IPS-NIHi7 (cell line): ENCODE data around the gene MUSTN1.

Experiments used
- DNase-seq: peaks from one replicate; pipeline ENCODE4 v3.0.0; 2012; ENCODE audit warnings: mixed read lengths; ENCODE audit errors: extremely low spot score

MUSTN1 gene

DNA sequence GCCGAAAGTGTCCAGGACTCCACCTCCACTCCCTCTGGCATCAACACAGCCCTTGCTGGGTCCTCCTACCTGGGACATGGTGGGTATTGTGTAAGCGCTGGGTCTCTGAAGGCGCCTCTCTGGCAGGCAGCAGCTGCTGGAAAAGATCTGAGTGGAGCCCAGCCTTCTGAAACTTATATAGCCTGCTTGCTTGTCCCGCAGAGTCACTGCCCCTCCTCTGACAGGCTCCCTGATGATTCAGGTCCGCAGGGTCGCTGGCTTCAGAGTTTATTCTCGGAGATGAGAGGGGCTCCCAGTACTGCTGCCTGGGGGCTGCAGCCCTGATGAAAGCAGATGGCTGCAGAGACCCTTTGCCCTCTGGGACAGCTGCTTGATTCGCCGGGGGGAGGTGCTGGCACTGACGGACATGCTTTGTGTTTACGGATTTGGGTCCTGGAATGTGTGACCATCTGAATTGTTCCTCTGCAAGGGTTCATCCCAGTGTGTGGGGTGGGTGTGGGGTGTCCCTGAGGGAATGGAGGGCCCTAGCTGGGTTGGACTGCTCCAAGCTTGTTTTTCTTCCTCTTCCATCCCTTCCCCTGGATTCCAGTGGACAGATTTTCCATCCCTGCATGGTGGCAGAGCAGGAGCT, at the start of gene MUSTN1:
TSS of gene MUSTN1 (minus strand) at position 149 of the 631 bp plus-strand sequence. CDS start at position 78, 71 bp downstream.
- DNase-seq, result no peak

DNA sequence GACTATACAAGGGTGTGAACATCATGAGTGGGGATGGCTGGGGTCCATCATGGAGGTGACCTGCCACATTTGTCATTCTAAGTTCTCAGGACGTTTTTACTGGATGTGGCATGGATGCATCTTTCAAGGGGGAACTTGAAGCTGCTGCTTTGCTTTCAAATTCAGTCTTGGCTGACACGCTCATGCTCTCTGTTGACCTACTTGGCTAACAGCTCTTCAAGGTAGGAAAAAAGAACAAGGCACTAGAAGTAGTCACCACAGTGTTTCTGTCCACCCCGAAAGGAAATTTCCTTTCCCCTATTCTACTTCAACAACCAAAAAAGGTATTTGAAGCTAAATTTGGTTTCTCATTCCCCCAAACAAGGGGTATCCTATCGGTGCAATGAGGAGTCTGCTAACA, 47.6 kb upstream of the MUSTN1 start:
- no peak for DNase-seq

DNA sequence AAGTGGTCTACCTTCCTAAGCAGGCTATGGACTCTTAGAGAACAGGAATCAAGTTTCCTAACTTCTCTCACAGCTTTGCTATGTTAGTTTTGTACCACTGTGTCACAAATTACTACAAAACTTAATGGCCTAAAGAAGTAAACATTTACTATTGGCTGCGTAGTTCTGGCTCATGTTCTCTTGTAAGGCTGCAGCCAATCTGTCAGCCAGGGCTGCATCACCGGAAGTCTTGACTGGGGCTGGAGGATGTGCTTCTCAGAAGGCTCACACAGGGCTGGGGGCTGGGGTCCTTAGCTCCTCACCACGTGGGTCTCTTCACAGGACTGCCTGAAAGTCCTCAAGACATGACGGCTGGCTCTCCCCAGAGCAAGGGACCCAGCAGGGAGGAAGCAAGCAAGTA, 47.1 kb upstream of the MUSTN1 start:
- DNase-seq, result no peak

DNA sequence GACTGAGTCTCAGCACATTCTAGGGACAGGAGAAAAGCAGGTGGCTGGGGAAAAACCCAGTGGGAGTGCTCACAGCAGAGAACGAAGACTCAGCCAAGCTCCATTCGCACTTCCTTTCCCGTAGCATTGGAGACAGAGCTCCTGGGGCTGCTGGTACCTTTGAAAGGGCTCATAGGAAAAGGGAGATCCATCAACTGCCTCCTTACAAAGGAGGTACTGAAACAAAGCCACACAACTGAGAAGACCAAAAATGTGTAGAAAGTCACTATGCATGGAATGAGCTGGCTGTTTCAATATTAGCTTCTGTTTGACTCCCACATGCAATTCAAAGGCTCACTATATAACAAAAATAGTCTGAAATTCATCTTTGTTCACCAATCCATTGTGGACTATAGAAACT, 45.7 kb upstream of the MUSTN1 start:
- DNase-seq, result no peak

DNA sequence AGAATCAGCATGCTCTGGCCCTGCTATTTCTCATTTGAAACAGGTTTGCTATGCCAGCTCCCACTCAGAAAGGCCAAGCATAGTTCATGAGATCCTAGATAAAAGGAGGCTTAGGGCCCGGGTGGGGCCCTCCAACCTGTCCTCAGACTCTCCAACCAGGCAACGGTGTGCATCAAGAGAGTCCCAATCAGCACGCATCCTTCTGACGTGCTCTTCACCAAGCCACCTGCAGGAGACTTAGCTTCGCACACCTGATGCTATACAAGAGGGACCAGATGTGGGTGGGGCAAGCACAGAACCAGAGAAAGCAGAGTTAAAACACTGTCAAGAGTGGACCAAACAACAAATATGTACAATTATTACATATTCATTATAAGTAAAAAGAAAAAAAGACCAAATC, 45.2 kb upstream of the MUSTN1 start:
- DNase-seq, result no peak

DNA sequence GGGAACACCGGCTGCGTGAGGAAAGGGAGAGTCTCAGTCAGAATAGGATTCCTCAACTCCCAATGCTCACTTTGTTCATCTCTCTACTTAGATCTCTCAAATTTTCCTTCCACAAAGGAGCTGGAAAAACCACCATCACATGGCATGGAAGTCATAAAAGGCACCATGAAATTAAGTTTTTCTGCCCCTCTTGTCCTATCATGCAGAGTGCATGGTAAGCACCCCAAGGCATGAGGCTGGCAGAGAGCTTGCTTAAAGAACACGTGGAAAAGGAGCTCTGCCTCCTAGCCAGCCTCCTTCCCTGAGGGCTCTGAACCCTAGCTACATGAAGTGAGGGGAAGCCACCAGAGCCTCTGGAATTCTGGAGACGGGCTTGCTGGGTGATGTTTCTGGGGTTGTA, 44.8 kb upstream of the MUSTN1 start:
- DNase-seq, result no peak

DNA sequence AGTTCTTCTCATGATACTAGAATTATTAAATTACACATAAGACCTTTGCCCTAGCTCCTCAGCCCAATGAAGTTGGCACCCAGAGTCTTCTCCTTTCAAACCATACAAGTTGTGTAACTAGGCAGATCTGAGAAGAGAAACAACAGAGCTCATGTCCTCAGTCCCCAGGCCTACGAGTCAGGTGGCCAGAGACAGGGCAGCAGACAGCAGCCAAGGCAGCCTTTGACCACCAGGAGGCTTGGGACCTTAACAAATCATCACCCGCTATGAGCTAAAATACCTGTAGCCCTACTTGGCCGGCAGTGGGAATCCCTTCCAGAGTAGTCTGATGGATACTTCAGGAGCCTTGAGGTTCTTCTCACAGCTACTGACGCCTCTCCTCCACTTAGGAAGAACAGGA, 44.3 kb upstream of the MUSTN1 start:
- peak; percentile 53 for DNase-seq

DNA sequence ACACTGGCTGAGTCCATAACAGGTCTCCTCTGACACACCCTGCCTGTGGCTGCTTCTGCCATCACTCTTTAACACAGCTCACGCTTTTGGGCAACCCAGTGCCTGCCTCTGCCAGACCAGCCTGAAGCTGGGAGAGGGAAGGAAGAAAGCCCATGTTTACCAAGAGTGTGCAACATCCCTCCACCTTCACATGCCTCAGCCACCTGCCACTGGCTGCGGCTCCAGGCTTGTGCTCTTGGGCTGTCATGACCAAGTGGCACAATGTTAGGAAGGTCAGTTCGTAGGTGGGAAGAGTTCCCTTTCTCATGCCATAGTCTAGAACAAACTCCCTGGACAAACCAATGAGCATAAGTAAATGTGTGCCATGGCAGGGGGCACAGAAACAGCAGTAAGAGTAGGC, 42.3 kb upstream of the MUSTN1 start:
- DNase-seq, result no peak

DNA sequence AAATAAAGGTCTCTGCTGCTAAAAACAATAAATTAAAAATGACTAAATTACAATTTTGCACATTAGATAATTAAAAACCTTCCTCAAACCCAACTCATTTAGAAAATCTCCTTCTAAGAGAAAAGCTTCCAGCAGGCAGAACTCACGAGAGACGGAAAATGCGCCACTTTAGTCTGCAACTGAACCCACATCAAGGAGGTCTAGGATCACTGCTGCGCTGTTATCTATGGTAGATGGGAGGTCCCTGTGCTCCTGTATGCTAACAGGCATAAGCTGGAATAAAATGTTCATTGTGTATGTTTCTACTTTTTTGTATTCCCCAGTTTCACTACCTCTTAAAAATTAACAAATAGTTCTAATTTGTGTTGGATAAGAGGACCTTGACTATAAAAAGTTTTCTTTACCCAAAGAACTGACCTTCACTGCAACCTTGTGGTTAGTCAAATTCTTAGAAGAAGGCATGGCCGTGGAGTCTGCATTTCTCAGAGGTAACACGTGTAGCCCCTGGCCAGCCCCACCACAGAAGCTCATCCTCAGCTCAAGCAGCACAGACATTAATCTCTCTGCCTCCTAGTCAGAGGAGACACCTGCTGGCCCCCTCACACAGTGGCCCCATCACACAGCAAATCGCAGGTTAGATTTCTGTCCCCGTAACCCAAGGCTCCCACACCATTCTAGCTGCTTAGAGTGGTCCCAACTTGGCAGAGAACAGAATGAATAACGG, 40.2 kb upstream of the MUSTN1 start:
- DNase-seq, result no peak

DNA sequence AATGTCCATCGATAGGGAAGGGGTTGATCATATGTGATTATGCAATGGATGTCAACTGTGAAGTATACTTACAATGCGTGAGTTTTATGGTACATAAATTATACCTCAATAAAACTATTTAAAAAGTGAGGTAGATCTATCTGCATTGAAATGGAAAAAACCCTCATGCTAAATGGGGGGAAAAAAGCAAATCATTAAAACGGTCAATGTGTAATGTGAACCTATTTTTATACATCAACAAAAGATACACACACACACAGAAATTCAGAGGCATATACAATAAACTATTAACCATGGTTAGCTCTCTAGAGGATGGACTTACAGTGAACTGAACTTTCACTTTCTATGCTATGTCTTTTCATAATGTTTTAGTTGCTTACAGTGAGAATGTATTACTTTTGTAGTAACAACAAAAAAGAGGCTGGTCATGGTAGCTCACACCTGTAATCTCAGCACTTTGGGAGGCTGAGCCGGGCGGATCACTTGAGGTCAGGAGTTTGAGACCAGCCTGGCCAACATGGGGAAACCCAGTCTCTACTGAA, 39.4 kb upstream of the MUSTN1 start:
- no peak for DNase-seq

DNA sequence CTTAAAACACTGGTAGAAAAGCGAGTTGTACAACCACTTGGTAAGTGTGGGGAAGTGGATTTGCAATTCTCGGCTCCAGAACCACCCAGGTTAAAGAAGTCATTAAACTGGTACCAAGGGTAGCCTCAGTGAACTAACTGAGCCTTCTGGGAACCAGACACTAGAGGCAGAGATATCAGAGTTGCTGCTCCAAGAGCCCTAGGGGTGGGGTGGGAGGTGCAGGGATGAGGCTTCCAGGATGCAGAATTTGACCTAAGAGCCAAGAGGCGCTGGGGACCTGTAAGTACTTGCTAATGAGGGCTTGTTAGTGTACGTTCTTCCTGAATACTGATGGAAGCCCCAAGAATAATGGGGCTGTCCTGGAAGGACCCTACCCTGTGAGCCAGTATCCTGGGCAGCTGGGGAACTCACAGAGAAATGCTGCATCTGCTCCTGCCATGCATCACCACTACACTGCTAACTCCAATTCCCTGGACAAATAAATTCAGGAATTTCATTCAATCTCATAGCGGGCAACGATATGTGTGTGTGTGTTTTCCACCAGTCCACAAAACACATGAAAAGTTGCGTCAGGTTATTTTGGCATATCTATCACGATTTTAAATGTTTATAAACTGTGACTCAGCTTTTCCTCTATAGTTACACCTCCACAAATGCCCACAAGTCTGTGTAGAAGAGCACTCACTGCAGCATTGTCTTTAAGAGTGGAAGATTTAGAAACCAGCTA, 38.8 kb upstream of the MUSTN1 start:
- DNase-seq, result no peak

DNA sequence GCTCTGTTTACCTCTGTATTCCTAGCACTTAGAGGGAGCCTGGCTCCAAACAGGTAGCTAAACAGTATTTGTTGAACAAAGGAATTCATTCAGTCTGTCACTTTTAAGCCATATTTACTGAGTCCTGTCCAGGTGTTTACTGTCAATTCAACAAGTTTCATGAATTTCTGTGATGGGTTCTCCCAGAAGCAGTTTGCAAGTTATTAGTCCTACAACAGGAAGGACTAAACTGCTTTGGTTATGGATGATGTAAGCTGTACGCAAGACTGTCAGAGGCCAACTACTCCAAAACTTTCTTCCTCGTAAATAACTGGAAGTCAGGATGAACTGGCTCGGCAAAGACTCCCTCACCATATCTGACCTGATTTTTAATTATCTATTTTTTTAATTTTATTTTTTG, 37.4 kb upstream of the MUSTN1 start:
- DNase-seq, result no peak

DNA sequence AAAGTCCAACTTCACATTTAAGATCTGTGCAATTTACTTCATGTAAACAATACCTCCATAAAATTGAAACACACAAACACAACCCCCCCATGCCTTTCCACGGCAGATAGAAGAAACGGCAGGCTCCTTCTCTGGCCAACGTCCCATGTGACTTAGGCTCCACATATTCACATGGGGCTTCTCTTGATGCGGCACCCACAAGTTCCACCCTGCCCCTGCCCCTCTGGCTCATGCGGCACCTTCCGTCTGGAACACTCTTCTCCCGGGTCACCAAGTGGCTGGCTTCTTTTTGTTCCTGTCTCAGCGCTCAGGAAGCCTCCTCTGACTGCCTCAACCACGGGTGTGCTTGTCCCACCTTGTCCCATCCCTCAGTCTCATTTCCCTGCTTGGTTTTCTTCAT, 36.9 kb upstream of the MUSTN1 start:
- no peak for DNase-seq

DNA sequence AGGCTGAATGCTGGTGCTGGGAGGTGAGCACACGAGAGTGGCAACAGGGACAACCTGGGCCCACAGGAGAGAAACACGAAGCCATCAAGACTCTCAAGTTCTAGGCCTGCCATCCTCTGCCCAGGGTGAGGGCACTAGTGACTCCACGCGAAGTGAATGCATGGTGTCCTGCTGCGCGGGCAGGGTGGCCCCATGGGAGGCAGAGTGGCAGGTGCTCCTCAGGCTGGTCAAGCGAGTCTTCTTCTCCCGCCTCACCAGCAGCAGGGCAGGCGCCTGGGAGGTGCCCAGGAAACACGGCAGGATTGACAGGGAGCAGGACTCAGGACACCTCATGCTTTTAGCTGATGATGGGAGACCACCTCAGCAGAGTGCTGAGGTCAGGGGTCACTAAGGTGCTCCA, 35.7 kb upstream of the MUSTN1 start:
- DNase-seq, result no peak

DNA sequence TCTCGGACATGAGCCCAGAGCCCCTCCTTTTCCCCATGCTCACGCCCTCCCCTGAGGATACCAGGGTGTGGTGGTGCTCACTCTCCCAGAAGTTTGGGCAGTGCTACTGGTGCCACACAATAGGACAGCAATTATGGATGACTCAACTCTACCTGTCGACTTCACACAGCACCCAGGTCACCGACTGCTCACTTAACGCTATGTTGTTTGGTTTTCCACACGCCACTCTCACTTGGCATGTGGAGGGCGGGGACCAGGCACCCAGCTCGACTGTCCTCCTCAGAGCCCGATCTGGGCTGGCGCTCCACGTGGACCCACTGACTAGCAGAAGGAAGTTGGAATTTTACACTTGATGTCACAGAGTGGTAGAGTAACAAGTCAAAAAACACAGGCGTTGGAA, 31.6 kb upstream of the MUSTN1 start:
- DNase-seq, result no peak

DNA sequence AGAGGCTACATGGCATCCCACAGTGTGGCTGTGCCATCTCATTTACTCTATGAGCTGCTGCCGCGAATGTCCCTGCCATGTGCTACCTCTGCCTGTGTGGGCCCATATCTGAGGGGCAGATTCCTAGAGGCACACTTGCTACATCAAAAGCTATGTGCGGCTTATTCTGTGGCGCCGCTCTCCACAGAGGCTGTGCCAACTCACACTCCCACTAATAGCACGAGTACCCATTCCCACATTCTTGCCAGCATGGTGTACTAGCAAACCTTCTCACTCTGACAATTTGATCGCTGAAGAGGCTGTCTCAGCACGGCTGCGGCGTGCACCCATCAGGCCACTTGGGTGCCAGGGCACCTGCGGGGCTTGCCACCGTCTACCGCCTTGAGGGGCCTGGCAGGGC, 31.2 kb upstream of the MUSTN1 start:
- DNase-seq, result no peak

DNA sequence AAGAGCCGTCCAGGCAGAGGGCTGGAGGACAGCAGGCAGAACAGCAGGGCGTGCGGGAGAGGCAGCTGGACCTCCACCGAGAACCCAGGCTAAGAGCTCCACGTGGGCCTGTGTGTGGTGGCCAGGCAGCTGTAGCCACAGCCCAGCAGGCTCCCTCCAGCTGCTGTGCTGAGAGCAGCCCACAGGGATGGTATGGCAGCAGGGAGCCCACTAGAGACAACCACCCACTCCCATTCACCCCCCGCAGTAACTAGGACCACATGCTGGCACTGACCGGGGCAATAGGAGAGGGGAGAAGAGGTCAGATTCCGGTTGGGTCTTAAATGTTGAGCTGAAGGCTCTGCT, 25.6 kb upstream of the MUSTN1 start:
- no peak for DNase-seq

DNA sequence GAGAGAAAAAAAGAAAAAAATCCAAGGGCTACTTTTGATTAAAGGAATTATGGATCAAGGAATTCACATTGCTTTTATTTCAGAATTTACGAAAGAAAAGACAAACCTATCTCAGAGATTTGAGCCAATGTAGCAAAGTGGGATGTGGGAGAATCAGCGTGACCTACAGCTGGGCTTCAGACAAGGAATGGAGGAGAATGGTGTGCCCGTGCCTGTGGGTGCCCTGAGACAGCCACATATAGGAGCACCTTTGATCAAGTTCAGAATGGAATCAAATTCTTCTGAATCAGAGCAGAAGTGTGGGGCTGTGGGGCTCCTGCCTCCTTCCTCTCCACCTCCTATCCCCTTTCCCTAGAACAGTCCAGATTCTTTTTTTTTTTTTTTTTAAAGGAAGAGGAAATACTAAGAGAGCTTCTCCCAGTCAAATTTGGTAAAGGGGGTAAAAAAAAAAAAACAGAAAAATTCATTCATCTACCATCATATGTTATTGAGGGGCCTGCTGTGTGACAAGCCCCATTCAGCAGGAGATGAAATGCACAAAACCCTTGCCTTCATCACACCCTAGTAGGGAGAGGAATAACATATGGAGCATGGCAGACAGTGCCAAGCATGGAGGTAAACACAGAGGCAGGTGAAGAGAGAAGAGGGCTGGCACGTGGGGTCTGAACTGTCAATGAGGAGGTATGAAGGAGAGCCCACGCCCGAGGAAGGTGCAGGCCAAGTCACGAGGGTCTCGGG, 25.0 kb upstream of the MUSTN1 start:
- no peak for DNase-seq

DNA sequence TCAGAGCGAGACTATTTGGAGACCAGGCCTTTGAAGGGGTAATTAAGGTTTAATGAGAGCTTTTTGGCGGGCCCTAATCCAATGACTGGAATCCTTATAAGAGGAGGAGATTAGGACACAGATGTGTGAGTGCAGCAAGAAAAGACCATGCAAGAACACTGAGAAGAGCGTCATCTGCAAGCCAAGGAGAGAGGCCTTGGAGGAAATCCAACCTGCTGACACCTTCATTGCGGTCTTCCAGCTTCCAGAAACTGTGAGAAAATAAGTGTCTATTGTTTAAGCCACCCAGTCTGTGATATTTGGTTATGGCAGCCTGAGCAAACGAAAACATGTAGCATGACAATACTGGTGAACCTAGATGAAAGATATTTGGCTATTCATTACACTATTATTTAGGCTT, 23.0 kb upstream of the MUSTN1 start:
- no peak for DNase-seq

DNA sequence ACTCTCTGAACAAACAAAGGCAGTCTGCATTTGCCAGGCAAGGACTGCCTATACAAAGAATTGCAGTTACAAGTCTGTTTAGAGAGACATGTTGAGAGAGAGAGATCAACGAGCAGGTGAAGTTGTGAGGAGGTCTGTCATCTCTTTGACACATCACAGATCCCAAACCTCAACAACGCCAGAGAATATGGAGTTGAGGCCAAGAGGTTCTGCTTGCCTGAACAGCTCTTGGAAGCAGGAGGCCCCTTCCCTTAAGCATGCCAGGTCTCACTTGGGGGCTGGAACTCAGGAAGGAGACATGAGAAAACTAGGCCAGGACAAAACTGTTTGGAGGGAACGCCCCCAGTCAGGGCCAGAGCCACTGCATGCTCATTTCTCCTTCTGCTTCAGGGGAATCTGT, 22.3 kb upstream of the MUSTN1 start:
- DNase-seq, result no peak

DNA sequence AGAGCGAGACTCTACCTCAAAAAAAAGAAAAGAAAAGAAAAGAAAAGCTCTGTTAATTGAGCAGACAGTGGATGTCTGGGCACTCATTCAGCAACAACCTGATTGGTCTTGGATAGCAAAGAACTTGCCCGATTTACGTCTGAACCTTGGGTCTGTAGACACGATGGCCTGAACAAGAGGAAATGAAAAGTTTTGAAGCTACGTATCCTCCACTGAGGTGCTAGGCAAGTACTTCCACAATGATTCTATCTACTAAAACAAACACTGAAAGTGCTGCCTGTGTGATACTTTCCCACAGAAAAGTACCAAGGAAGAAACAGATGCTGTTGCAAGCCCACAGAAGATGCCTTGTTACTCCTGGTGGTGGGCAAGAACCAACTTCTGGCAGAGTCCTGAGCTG, 21.8 kb upstream of the MUSTN1 start:
- DNase-seq, result no peak

DNA sequence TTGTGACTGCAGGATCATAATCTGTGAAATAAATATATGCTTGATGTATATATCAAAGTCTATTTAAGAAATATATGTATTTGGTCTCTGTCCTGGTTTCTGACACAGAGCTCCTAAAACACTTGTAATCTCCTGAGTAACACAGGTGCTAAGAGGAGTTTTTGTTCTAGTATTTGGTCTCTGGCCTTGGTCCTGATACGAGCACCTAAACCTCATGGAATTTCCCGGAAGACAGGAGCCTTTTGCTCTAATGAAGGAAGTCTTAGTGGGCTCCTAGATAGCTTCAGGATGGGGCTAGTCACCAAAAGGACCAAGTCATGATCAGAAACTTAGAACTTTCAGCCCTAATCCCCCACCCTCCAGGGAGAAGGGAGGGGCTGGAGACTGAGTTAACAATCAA, 19.2 kb upstream of the MUSTN1 start:
- peak; percentile 41 for DNase-seq
